Naive B cell (primary cell): ENCODE measurements around the gene GALE. TPM values are rescaled to one million over a fixed set of nuclear protein-coding genes. Genes with fewer than 3 reads are reported as not detected.

ENCODE experiments used
- polyA plus RNA-seq, 6 donors: library from polyadenylated mRNA; unstranded; fragments of 300-500 nt; fragmentation: Illumina TruSeq; gene quantifications; one replicate each; pipeline ENCODE4 v1.2.3, GENCODE V29; 2021; ENCODE audit warnings: low read depth in 6 of 6

Gene GALE
- polyA plus RNA-seq, 6 donors from 2014 or later: 3.8 to 7.9 (median 4.3) TPM; not detected in 1

Other genes starting within 250 kb of the GALE start
- 10 to 100 TPM; 23.9 to 52.0 (median 31.2) TPM for gene ID3, start 241.3 kb downstream of the GALE start, polyA plus RNA-seq
- 1,000 to 10,000 TPM; 1,123 to 1,541 (median 1,429) TPM for gene RPL11, start 108.9 kb downstream of the GALE start, polyA plus RNA-seq
- gene ELOA, start 57.3 kb downstream of the GALE start, polyA plus RNA-seq: 10 to 100 TPM; 15.5 to 74.6 (median 46.1) TPM
- 100 to 1,000 TPM in 2 of 6 donors, 10 to 100 TPM in 4; 64.4 to 110 (median 89.0) TPM for gene PITHD1, start 22.3 kb downstream of the GALE start, polyA plus RNA-seq
- 10 to 100 TPM; 45.3 to 77.4 (median 67.3) TPM for gene LYPLA2, start 9.6 kb downstream of the GALE start, polyA plus RNA-seq
- 10 to 100 TPM; 16.0 to 42.2 (median 27.7) TPM for gene HMGCL, start 24.7 kb upstream of the GALE start, polyA plus RNA-seq
- gene FUCA1, start 67.5 kb upstream of the GALE start, polyA plus RNA-seq: 1 to 10 TPM; 3.2 to 9.6 (median 7.2) TPM
- 10 to 100 TPM; 28.7 to 66.0 (median 47.1) TPM for gene CNR2, start 112.6 kb upstream of the GALE start, polyA plus RNA-seq
- 100 to 1,000 TPM; 152 to 189 (median 174) TPM for gene PNRC2, start 159.1 kb upstream of the GALE start, polyA plus RNA-seq
- 100 to 1,000 TPM; 105 to 167 (median 146) TPM for gene SRSF10, start 179.6 kb upstream of the GALE start, polyA plus RNA-seq